Measurements from ENCODE around the gene ELP4.
"Not testable (repeated sequence)": the region's sequence is repeated elsewhere in the genome, so short reads cannot be mapped to it uniquely, and the experiment has no call there.

The ELP4 gene

GRCh38 chr11:31645747-31646146 is 136.2 kb downstream of the ELP4 start:
- DNase-seq (ENCODE audit: low read depth): no peak

GRCh38 chr11:31646216-31646615 is 136.6 kb downstream of the ELP4 start:
- DNase-seq (ENCODE audit: low read depth): no peak

- no peak for DNase-seq (ENCODE audit: low read depth)
Observed at GRCh38 chr11:31649129-31649966, 139.8 kb downstream of the ELP4 start.

- DNase-seq (ENCODE audit: low read depth): no peak
Observed at GRCh38 chr11:31651208-31651607, 141.6 kb downstream of the ELP4 start.

GRCh38 chr11:31651822-31652221 is 142.3 kb downstream of the ELP4 start:
- DNase-seq (ENCODE audit: low read depth): no peak

GRCh38 chr11:31652528-31652927 is 143.0 kb downstream of the ELP4 start:
- no peak for DNase-seq (ENCODE audit: low read depth)

- DNase-seq (ENCODE audit: low read depth): no peak
Observed at GRCh38 chr11:31655483-31655882, 145.9 kb downstream of the ELP4 start.

- no peak for DNase-seq (ENCODE audit: low read depth)
Observed at GRCh38 chr11:31656051-31656450, 146.5 kb downstream of the ELP4 start.

- no peak for DNase-seq (ENCODE audit: low read depth)
Observed at GRCh38 chr11:31657091-31657490, 147.5 kb downstream of the ELP4 start.

GRCh38 chr11:31664129-31664528 is 154.6 kb downstream of the ELP4 start:
- DNase-seq (ENCODE audit: low read depth): no peak

GRCh38 chr11:31664954-31665353 is 155.4 kb downstream of the ELP4 start:
- DNase-seq (ENCODE audit: low read depth): no peak

GRCh38 chr11:31671681-31672080 is 162.1 kb downstream of the ELP4 start:
- DNase-seq (ENCODE audit: low read depth): no peak

GRCh38 chr11:31673108-31673507 is 163.5 kb downstream of the ELP4 start:
- DNase-seq (ENCODE audit: low read depth): not testable (repeated sequence)

GRCh38 chr11:31676280-31676982 is 166.9 kb downstream of the ELP4 start:
- no peak for DNase-seq (ENCODE audit: low read depth)

GRCh38 chr11:31680770-31681169 is 171.2 kb downstream of the ELP4 start:
- DNase-seq (ENCODE audit: low read depth): no peak

GRCh38 chr11:31687256-31687655 is 177.7 kb downstream of the ELP4 start:
- DNase-seq (ENCODE audit: low read depth): no peak

GRCh38 chr11:31687861-31688260 is 178.3 kb downstream of the ELP4 start:
- no peak for DNase-seq (ENCODE audit: low read depth)

- DNase-seq (ENCODE audit: low read depth): no peak
Observed at GRCh38 chr11:31689559-31689958, 180.0 kb downstream of the ELP4 start.

GRCh38 chr11:31690041-31690440 is 180.5 kb downstream of the ELP4 start:
- DNase-seq (ENCODE audit: low read depth): no peak

- no peak for DNase-seq (ENCODE audit: low read depth)
Observed at GRCh38 chr11:31690516-31690915, 180.9 kb downstream of the ELP4 start.

- no peak for DNase-seq (ENCODE audit: low read depth)
Observed at GRCh38 chr11:31692466-31692865, 182.9 kb downstream of the ELP4 start.

GRCh38 chr11:31697049-31697448 is 187.5 kb downstream of the ELP4 start:
- DNase-seq (ENCODE audit: low read depth): not testable (repeated sequence)

GRCh38 chr11:31699066-31699465 is 189.5 kb downstream of the ELP4 start:
- no peak for DNase-seq (ENCODE audit: low read depth)
